Stimulated activated CD4-positive, alpha-beta T cell treated with anti-CD3 and anti-CD28 coated beads, Interleukin-15, amount 100 ng/mL, for 48 hours (primary cell): Measurements from ENCODE around the gene IL1RL2.

Source experiments
- DNase-seq, 2 donors: peaks; one replicate each; pipeline ENCODE4 v3.0.0-alpha.2; 2020; ENCODE audit warnings: low read depth in 2 of 2

Gene IL1RL2

GRCh38 chr2:102158011-102158755 is 28.6 kb upstream of the IL1RL2 start:
- no peak for DNase-seq

GRCh38 chr2:102159295-102159694 is 27.5 kb upstream of the IL1RL2 start:
- DNase-seq, result no peak

GRCh38 chr2:102166189-102166845 is 20.5 kb upstream of the IL1RL2 start:
- DNase-seq, result no peak

- no peak for DNase-seq
Observed at GRCh38 chr2:102168026-102168771, 18.6 kb upstream of the IL1RL2 start.

GRCh38 chr2:102171946-102172345 is 14.9 kb upstream of the IL1RL2 start:
- DNase-seq, result no peak

GRCh38 chr2:102172745-102173144 is 14.1 kb upstream of the IL1RL2 start:
- DNase-seq, result no peak

- DNase-seq, result no peak
Observed at GRCh38 chr2:102176172-102176571, 10.7 kb upstream of the IL1RL2 start.

GRCh38 chr2:102177814-102178478 is 8.9 kb upstream of the IL1RL2 start:
- DNase-seq, result no peak

GRCh38 chr2:102179061-102179460 is 7.8 kb upstream of the IL1RL2 start:
- no peak for DNase-seq

- DNase-seq, result no peak
Observed at GRCh38 chr2:102179788-102180686, 6.8 kb upstream of the IL1RL2 start.

GRCh38 chr2:102180687-102180999 is 6.2 kb upstream of the IL1RL2 start:
- no peak for DNase-seq

- no peak for DNase-seq
Observed at GRCh38 chr2:102181376-102181775, 5.4 kb upstream of the IL1RL2 start.

- DNase-seq, result no peak
Observed at GRCh38 chr2:102181919-102182635, 4.7 kb upstream of the IL1RL2 start.

- no peak for DNase-seq
Observed at GRCh38 chr2:102184018-102184417, 2.8 kb upstream of the IL1RL2 start.

- DNase-seq, result no peak
Observed at GRCh38 chr2:102184568-102184967, 2.3 kb upstream of the IL1RL2 start.

- DNase-seq, result no peak
Observed at GRCh38 chr2:102185347-102185746, 1.5 kb upstream of the IL1RL2 start.

- DNase-seq, result peak; percentile 43 to 44
Observed at GRCh38 chr2:102187496-102188150, 800 bp downstream of the IL1RL2 start.

GRCh38 chr2:102190430-102191107 is 3.7 kb downstream of the IL1RL2 start:
- no peak for DNase-seq

- no peak for DNase-seq
Observed at GRCh38 chr2:102191501-102191900, 4.7 kb downstream of the IL1RL2 start.

- no peak for DNase-seq
Observed at GRCh38 chr2:102193074-102193473, 6.3 kb downstream of the IL1RL2 start.
